Skeletal muscle tissue (tissue), 4 donors: Measurements from ENCODE around the gene USP11. TPM values are rescaled to one million over a fixed set of nuclear protein-coding genes. Genes with fewer than 3 reads are reported as not detected.

Experiments
- H3K27ac ChIP-seq: one replicate; pipeline ENCODE4 v1.7.0; 2013; ENCODE audit warnings: mild to moderate bottlenecking, low read depth, low read length, inconsistent platforms
- H3K27me3 ChIP-seq, 3 donors: one replicate each; pipeline ENCODE4 v1.7.0; 2013; ENCODE audit warnings: low read length in 3 of 3; ENCODE audit not compliant: control insufficient read depth in 3 of 3, insufficient read depth in 3 of 3
- H3K36me3 ChIP-seq, 3 donors: one replicate each; pipeline ENCODE4 v1.7.0; 2013; ENCODE audit warnings: low read length in 3 of 3; ENCODE audit not compliant: control insufficient read depth in 3 of 3, insufficient read depth in 3 of 3
- H3K4me1 ChIP-seq, 3 donors: one replicate each; pipeline ENCODE4 v1.7.0; 2013; ENCODE audit warnings: low read length in 3 of 3, mild to moderate bottlenecking in 3 of 3; ENCODE audit not compliant: control insufficient read depth in 3 of 3, insufficient read depth in 3 of 3
- H3K4me3 ChIP-seq, 3 donors: one replicate each; pipeline ENCODE4 v1.7.0; 2013; ENCODE audit warnings: low read length in 3 of 3
- H3K9ac ChIP-seq, 3 donors: one replicate each; pipeline ENCODE4 v1.7.0; 2013; ENCODE audit warnings: low read length in 3 of 3, mild to moderate bottlenecking in 3 of 3, moderate library complexity in 2 of 3, low read depth in 1 of 3
- H3K9me3 ChIP-seq, 3 donors: one replicate each; pipeline ENCODE4 v1.7.0; 2013; ENCODE audit warnings: low read length in 3 of 3; ENCODE audit not compliant: control insufficient read depth in 3 of 3
- total RNA-seq: library from RNA; depleted of rRNA; stranded (reverse); fragments of >200 nt; gene quantifications from one replicate; pipeline ENCODE4 v1.2.3, GENCODE V29; 2014
- donor health status: Osteomylitis.

Gene USP11
- total RNA-seq, 1 donor from 2014 or later = 61.1 TPM

- H3K9me3 ChIP-seq = no peaks in the 10 kb centered on the region
- H3K4me3 ChIP-seq = no peak overlapping the region
- H3K36me3 ChIP-seq = peaks cover 46 to 53% (median 47%) of the 10 kb centered on the region in 3 donors
- no peak overlapping the region for H3K9ac ChIP-seq
- H3K27me3 ChIP-seq = no peaks in the 10 kb centered on the region
- peaks cover 11 to 19% (median 16%) of the 10 kb centered on the region in 3 donors for H3K4me1 ChIP-seq
- H3K27ac ChIP-seq = no peak overlapping the region
Observed at GRCh38 chrX:47223476-47224250, 9.1 kb upstream of the USP11 start.

GRCh38 chrX:47224266-47224895, 8.4 kb upstream of the USP11 start:
- peaks cover 49 to 57% (median 51%) of the 10 kb centered on the region in 3 donors for H3K36me3 ChIP-seq
- no peaks in the 10 kb centered on the region for H3K9me3 ChIP-seq
- no peak overlapping the region for H3K9ac ChIP-seq
- no peak overlapping the region for H3K27ac ChIP-seq
- H3K4me1 ChIP-seq = peaks cover 11 to 17% (median 16%) of the 10 kb centered on the region in 3 donors
- H3K27me3 ChIP-seq = no peaks in the 10 kb centered on the region
- H3K4me3 ChIP-seq = no peak overlapping the region

- H3K4me1 ChIP-seq = peaks cover 9 to 12% (median 12%) of the 10 kb centered on the region in 3 donors
- no peak overlapping the region for H3K9ac ChIP-seq
- H3K36me3 ChIP-seq = peaks cover 49 to 57% (median 51%) of the 10 kb centered on the region in 3 donors
- H3K4me3 ChIP-seq = no peak overlapping the region
- H3K27ac ChIP-seq = no peak overlapping the region
- no peaks in the 10 kb centered on the region for H3K27me3 ChIP-seq
- no peaks in the 10 kb centered on the region for H3K9me3 ChIP-seq
Observed at GRCh38 chrX:47224896-47225290, 7.9 kb upstream of the USP11 start.

GRCh38 chrX:47226071-47226470, 6.7 kb upstream of the USP11 start:
- Histone ChIP-seq H3K36me3 (peaks cover 49 to 57% (median 51%) of the 10 kb centered on the region in 3 donors), H3K27me3 (no peaks in the 10 kb centered on the region)

GRCh38 chrX:47226531-47227333, 6.1 kb upstream of the USP11 start:
- Histone ChIP-seq H3K36me3 (peaks cover 49 to 57% (median 51%) of the 10 kb centered on the region in 3 donors), H3K27ac (no peak overlapping the region), H3K27me3 (no peaks in the 10 kb centered on the region), H3K4me1 (no peaks in the 10 kb centered on the region), H3K9ac (no peak overlapping the region), H3K9me3 (no peaks in the 10 kb centered on the region), H3K4me3 (no peak overlapping the region)

More at GRCh38 chrX:47226071-47226470, 6.7 kb upstream of the USP11 start:
- Histone ChIP-seq H3K4me1 (peaks cover 0 to under 1% (median 0%) of the 10 kb centered on the region in 3 donors), H3K27ac (no peak overlapping the region), H3K4me3 (no peak overlapping the region), H3K9ac (no peak overlapping the region), H3K9me3 (no peaks in the 10 kb centered on the region)

- Histone ChIP-seq H3K4me1 (peaks cover 0 to under 1% (median under 1%) of the 10 kb centered on the region in 3 donors), H3K27ac (no peak overlapping the region), H3K9me3 (no peaks in the 10 kb centered on the region), H3K27me3 (no peaks in the 10 kb centered on the region), H3K36me3 (peaks cover 49 to 57% (median 50%) of the 10 kb centered on the region in 3 donors), H3K9ac (no peak overlapping the region), H3K4me3 (no peak overlapping the region)
Observed at GRCh38 chrX:47227334-47227583, 5.5 kb upstream of the USP11 start.

- Histone ChIP-seq H3K4me3 (no peak overlapping the region), H3K27me3 (no peaks in the 10 kb centered on the region), H3K9me3 (no peaks in the 10 kb centered on the region), H3K36me3 (peaks cover 41 to 49% (median 46%) of the 10 kb centered on the region in 3 donors), H3K9ac (no peak overlapping the region), H3K27ac (no peak overlapping the region), H3K4me1 (peaks cover 0 to 8% (median 3%) of the 10 kb centered on the region in 3 donors)
Observed at GRCh38 chrX:47228550-47229270, 4.1 kb upstream of the USP11 start.

- H3K4me3 ChIP-seq = no peak overlapping the region
- H3K36me3 ChIP-seq = peaks cover 34 to 42% (median 41%) of the 10 kb centered on the region in 3 donors
- H3K27me3 ChIP-seq = no peaks in the 10 kb centered on the region
- no peak overlapping the region for H3K9ac ChIP-seq
- H3K4me1 ChIP-seq = peaks cover 0 to 8% (median 3%) of the 10 kb centered on the region in 3 donors
- no peak overlapping the region for H3K27ac ChIP-seq
- no peaks in the 10 kb centered on the region for H3K9me3 ChIP-seq
Observed at GRCh38 chrX:47229427-47229826, 3.4 kb upstream of the USP11 start.

GRCh38 chrX:47230136-47230868, 2.5 kb upstream of the USP11 start:
- Histone ChIP-seq H3K27me3 (no peaks in the 10 kb centered on the region), H3K4me3 (no peak overlapping the region), H3K27ac (no peak overlapping the region), H3K9ac (no peak overlapping the region), H3K4me1 (peaks cover 0 to 8% (median 3%) of the 10 kb centered on the region in 3 donors), H3K9me3 (no peaks in the 10 kb centered on the region), H3K36me3 (peaks cover 25 to 33% (median 32%) of the 10 kb centered on the region in 3 donors)
